GM12878 (cell line): ENCODE data around the gene LDHAL6B. TPM values are rescaled to one million over a fixed set of nuclear protein-coding genes. Genes with fewer than 3 reads are reported as not detected.

Experiments
- ATAC-seq: fragments of 200-7000 bp; cut with Tn5 transposase; 3 replicates; pipeline ENCODE4 v1.9.1; 2020; ENCODE audit warnings: mild to moderate bottlenecking, moderate library complexity
- BruUV-seq: library from RNA; stranded (reverse); fragments of 400-500 nt; replicated peaks from 2 replicates; lab custom pipeline; 2021; lab: Mats Ljungman, UMichigan
- CTCF ChIA-PET: fragments of 300-600 bp; sonication (Branson Sonifier 250); formaldehyde crosslinking; extraction: SDS; loops from one replicate; lab custom pipeline; 2021; ENCODE audit warnings: inconsistent platforms; lab: Yijun Ruan, JAX
- POLR2A ChIA-PET: fragments of 350-600 bp; formaldehyde crosslinking; extraction: SDS; loops from one replicate; lab custom pipeline; 2021; ENCODE audit warnings: inconsistent platforms; lab: Charles Lee
- RAD21 ChIA-PET: fragments of 300-600 bp; sonication (Branson Sonifier 250); formaldehyde crosslinking; loops from one replicate; lab custom pipeline; 2023; ENCODE audit warnings: antibody characterized with exemption; ENCODE audit not compliant: unreplicated experiment; lab: Charles Lee
- SMC1A ChIA-PET: fragments of 300-600 bp; sonication (Branson Sonifier 250); formaldehyde crosslinking; loops from one replicate; lab custom pipeline; 2023; ENCODE audit not compliant: unreplicated experiment, uncharacterized antibody; lab: Charles Lee
- DNase-seq: peaks from one replicate; pipeline ENCODE4 v3.0.0-alpha.2; 2011; ENCODE audit warnings: low read depth, low spot score
- FAIRE-seq: peaks from 3 replicates; lab custom pipeline; 2011; peaks lifted over from hg19 to GRCh38; lab: Jason Lieb, UNC
- H2AFZ ChIP-seq: 2 replicates; pipeline ENCODE4 v1.6.0; 2011; ENCODE audit warnings: low read depth, low read length, control low read depth; ENCODE audit not compliant: control insufficient read depth
- H3K27ac ChIP-seq: 2 replicates; pipeline ENCODE4 v1.5.1; 2011; ENCODE audit warnings: control low read depth; ENCODE audit not compliant: control insufficient read depth, insufficient read depth
- H3K27me3 ChIP-seq, 2 experiments: replicated peaks in 1 of 2; 2 replicates each; pipeline versions ENCODE4 v1.6.0 to v1.6.1; 2011; ENCODE audit warnings: low read length in 1 of 2; ENCODE audit not compliant: control insufficient read depth in 2 of 2, insufficient read depth in 2 of 2
- H3K36me3 ChIP-seq, 2 experiments: 2 replicates each; pipeline ENCODE4 v1.5.1; 2011; ENCODE audit warnings: low read length in 1 of 2; ENCODE audit not compliant: control insufficient read depth in 2 of 2, insufficient read depth in 2 of 2
- H3K4me1 ChIP-seq: 2 replicates; pipeline ENCODE4 v1.6.1; 2011; ENCODE audit warnings: mild to moderate bottlenecking, low read length, moderate library complexity, mixed read lengths; ENCODE audit not compliant: control insufficient read depth, insufficient read depth
- H3K4me2 ChIP-seq: 2 replicates; pipeline ENCODE4 v1.6.0; 2011; ENCODE audit warnings: control low read depth; ENCODE audit not compliant: control insufficient read depth, insufficient read depth
- H3K4me3 ChIP-seq: fragments of 200-600 bp; sonication (generic); 2 replicates; pipeline ENCODE4 v1.5.1; 2016
- H3K79me2 ChIP-seq: 2 replicates; pipeline ENCODE4 v1.6.0; 2011; ENCODE audit warnings: low read length; ENCODE audit not compliant: control insufficient read depth, insufficient read depth
- H3K9ac ChIP-seq: 2 replicates; pipeline ENCODE4 v1.8.0; 2011; ENCODE audit warnings: low read length, control low read depth, mixed read lengths; ENCODE audit not compliant: control insufficient read depth, insufficient read depth
- H3K9me3 ChIP-seq: replicated peaks from 3 replicates; pipeline ENCODE4 v1.5.1; 2011; ENCODE audit warnings: mild to moderate bottlenecking, low read length; ENCODE audit not compliant: control insufficient read depth, insufficient read depth
- H4K20me1 ChIP-seq: 2 replicates; pipeline ENCODE4 v1.6.0; 2011; ENCODE audit not compliant: control insufficient read depth, insufficient read depth
- CHD2 ChIP-seq: IDR thresholded peaks from 2 replicates; pipeline ENCODE4 v1.6.1; 2011; ENCODE audit warnings: low read depth, low read length, improper control_type of control experiment, borderline replicate concordance
- FOXK2 ChIP-seq: fragments of 450-650 bp; IDR thresholded peaks from 2 replicates; pipeline ENCODE4 v1.6.1; 2017; ENCODE audit warnings: mild to moderate bottlenecking, moderate library complexity
- HDAC6 ChIP-seq: fragments of 200-600 bp; sonication (generic); IDR thresholded peaks from one replicate; pipeline ENCODE4 v1.8.0; 2017; ENCODE audit warnings: antibody characterized with exemption; ENCODE audit not compliant: unreplicated experiment
- IRF3 ChIP-seq: fragments of 450-650 bp; IDR thresholded peaks from 2 replicates; pipeline ENCODE4 v1.6.1; 2014; ENCODE audit warnings: mild to moderate bottlenecking
- LARP7 ChIP-seq: fragments of 450-650 bp; IDR thresholded peaks from 2 replicates; pipeline ENCODE4 v1.6.1; 2017; ENCODE audit warnings: mild to moderate bottlenecking
- MAX ChIP-seq: IDR thresholded peaks from 2 replicates; pipeline ENCODE4 v1.6.1; 2012; ENCODE audit warnings: low read depth, low read length, improper control_type of control experiment
- MEF2B ChIP-seq: fragments of 450-650 bp; IDR thresholded peaks from 2 replicates; pipeline ENCODE4 v1.6.1; 2018; ENCODE audit warnings: mild to moderate bottlenecking, moderate library complexity; ENCODE audit not compliant: partially characterized antibody, poor library complexity, severe bottlenecking
- MLLT1 ChIP-seq: fragments of 450-650 bp; IDR thresholded peaks from 2 replicates; pipeline ENCODE4 v1.6.1; 2016; ENCODE audit warnings: mild to moderate bottlenecking
- NBN ChIP-seq: fragments of 450-650 bp; IDR thresholded peaks from 2 replicates; pipeline ENCODE4 v1.6.1; 2016
- NFIC ChIP-seq: IDR thresholded peaks from 2 replicates; pipeline ENCODE4 v1.6.1; 2012; ENCODE audit warnings: low read depth, mild to moderate bottlenecking, inconsistent platforms, low read length, moderate library complexity
- POLR2AphosphoS5 ChIP-seq: IDR thresholded peaks from 2 replicates; pipeline ENCODE4 v1.6.1; 2011; ENCODE audit warnings: mild to moderate bottlenecking, low read length, inconsistent platforms
- RB1 ChIP-seq: fragments of 450-650 bp; formaldehyde crosslinking; IDR thresholded peaks from 2 replicates; pipeline ENCODE4 v1.6.1; 2017; ENCODE audit warnings: mild to moderate bottlenecking, borderline replicate concordance
- SMARCA5 ChIP-seq: fragments of 450-650 bp; IDR thresholded peaks from 2 replicates; pipeline ENCODE4 v1.6.1; 2017; ENCODE audit warnings: mild to moderate bottlenecking
- SP1 ChIP-seq: IDR thresholded peaks from one replicate; pipeline ENCODE4 v1.6.1; 2011; ENCODE audit warnings: low read depth, low read length
- STAT3 ChIP-seq: IDR thresholded peaks from 2 replicates; pipeline ENCODE4 v1.6.1; 2011; ENCODE audit warnings: low read depth, low read length, improper control_type of control experiment
- TARDBP ChIP-seq: IDR thresholded peaks from 2 replicates; pipeline ENCODE4 v1.6.1; 2016; ENCODE audit warnings: borderline replicate concordance
- TCF12 ChIP-seq: IDR thresholded peaks from 2 replicates; pipeline ENCODE4 v1.6.1; 2011; ENCODE audit warnings: low read depth, mild to moderate bottlenecking, low read length
- YY1 ChIP-seq: IDR thresholded peaks from 2 replicates; pipeline ENCODE4 v1.6.1; 2011; ENCODE audit warnings: low read depth, mild to moderate bottlenecking, low read length
- ZNF207 ChIP-seq: fragments of 450-650 bp; IDR thresholded peaks from 2 replicates; pipeline ENCODE4 v1.6.1; 2014; ENCODE audit warnings: antibody characterized with exemption, mild to moderate bottlenecking, borderline replicate concordance
- ZNF622 ChIP-seq: fragments of 450-650 bp; IDR thresholded peaks from 2 replicates; pipeline ENCODE4 v1.6.1; 2017; ENCODE audit warnings: mild to moderate bottlenecking, inconsistent platforms
- whole genome bisulfite sequencing: methylation state at CpG from one replicate; pipeline ENCODE4 v1.1.6; 2016; ENCODE audit warnings: low lambda C conversion rate; ENCODE audit not compliant: insufficient replicate concordance, insufficient coverage; ENCODE audit errors: missing lambda C conversion rate; 5-methylcytosine and 5-hydroxymethylcytosine counted together
- in situ Hi-C: fragments of 300-500 bp; cut with MboI; formaldehyde crosslinking; loops from 9 replicates; pipeline ENCODE4 v1.14.3; 2018; ENCODE audit warnings: mixed read lengths
- intact Hi-C: fragments of 100-400 bp; cut with micrococcal nuclease; formaldehyde crosslinking; loops from one replicate; pipeline ENCODE4 v1.14.2; 2022; ENCODE audit not compliant: unreplicated experiment
- polyA plus RNA-seq, 11 experiments: library from polyadenylated mRNA; depleted of rRNA in 4 of 11; unstranded in 6 of 11; stranded (reverse) in 5 of 11; fragments of >200 nt; fragmentation: Nextera tagmentation in 4 of 11; fragmentation: Illumina TruSeq in 1 of 11; extraction: Ambion mirVana in 4 of 11; extraction: Trizol in 1 of 11; gene quantifications; 1 replicate in 1 of 11; 2 replicates in 10 of 11; pipeline versions ENCODE4 v1.2.1 to v1.2.3, GENCODE V29; 2011 to 2016; ENCODE audit warnings: inconsistent platforms in 2 of 11, missing spikeins in 2 of 11, low read depth in 1 of 11
- total RNA-seq, 4 experiments: library from RNA; depleted of rRNA in 3 of 4; stranded (reverse); fragments of >200 nt in 3 of 4; fragmentation: Illumina TruSeq in 1 of 4; extraction: Trizol in 1 of 4; gene quantifications; 2 replicates each; pipeline versions ENCODE4 v1.2.1 to v1.2.3, GENCODE V29; 2013 to 2021

LDHAL6B gene
- total and polyA plus RNA-seq, 10 of the 15 experiments (the other 5 are each of a cell fraction or from before 2014, with no cell fraction given), result 0.33 to 0.66 TPM; not detected in 8

DNA sequence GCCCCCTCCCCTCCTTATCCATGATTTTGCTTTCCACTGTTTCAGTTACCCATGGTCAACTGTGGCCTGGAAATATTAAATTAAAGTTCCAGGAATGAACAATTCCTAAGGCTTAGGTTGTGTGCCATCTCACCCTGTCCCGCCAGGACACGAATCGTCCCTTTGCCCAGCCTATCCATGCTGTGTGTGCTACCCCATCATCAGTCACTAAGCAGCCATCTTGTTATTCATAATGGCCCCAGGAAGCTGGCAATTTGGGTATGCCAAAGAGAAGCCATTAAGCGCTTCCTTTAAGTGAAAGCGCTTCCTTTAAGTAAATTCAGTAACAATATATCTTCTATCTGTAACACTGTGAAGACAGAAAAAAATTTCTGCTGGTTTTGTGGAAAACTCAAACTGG is 49.2 kb upstream of the LDHAL6B start:
- TF ChIP-seq HDAC6, result no peak
- TF ChIP-seq ZNF622, result no peak
- no peak for TF ChIP-seq TCF12
- no peak for TF ChIP-seq IRF3
- no peak for TF ChIP-seq MEF2B
- no peak for TF ChIP-seq NFIC
- no peak for TF ChIP-seq POLR2AphosphoS5
- no peak for TF ChIP-seq SP1
- no peak for TF ChIP-seq STAT3
- TF ChIP-seq CHD2, result no peak
- no peak for TF ChIP-seq TARDBP
- TF ChIP-seq RB1, result no peak
- no peak for TF ChIP-seq SMARCA5
- no peak for TF ChIP-seq LARP7
- no peak for TF ChIP-seq ZNF207
- no peak for TF ChIP-seq MLLT1
- TF ChIP-seq MAX, result no peak
- no peak for TF ChIP-seq NBN
- TF ChIP-seq FOXK2, result no peak
- no peak for TF ChIP-seq YY1
- no TSS peak for BruUV-seq
- POLR2A ChIA-PET, result no interaction called here
- intact Hi-C loops (no loop called here), in situ Hi-C loops (no loop called here)
- SMC1A ChIA-PET, result no interaction called here
- no peaks in the 10 kb centered on the region for H3K9me3 ChIP-seq
- no peak for FAIRE-seq
- no peak overlapping the region for H3K9ac ChIP-seq
- H3K79me2 ChIP-seq, result no peaks in the 10 kb centered on the region
- H3K36me3 ChIP-seq, result peaks cover 14 to 54% of the 10 kb centered on the region in 2 experiments
- H4K20me1 ChIP-seq, result no peaks in the 10 kb centered on the region
- DNase-seq, result no peak
- 90% methylated on average over 5 of the region's 5 CpGs for WGBS
- H3K4me3 ChIP-seq, result no peak overlapping the region
- no peak overlapping the region for H2AFZ ChIP-seq
- H3K4me1 ChIP-seq, result no peaks in the 10 kb centered on the region
- no peak for ATAC-seq
- H3K27me3 ChIP-seq, result no peaks in the 10 kb centered on the region
- H3K27ac ChIP-seq, result no peak overlapping the region
- RAD21 ChIA-PET, result no interaction called here
- CTCF ChIA-PET, result interaction anchor here (1.3 kb wide), 1 partner anchor 336 kb away, joined by 4 read pairs; no protein-coding TSS in a partner anchor
- H3K4me2 ChIP-seq, result no peak overlapping the region
